Measurements from ENCODE around the gene OR2H1. TPM values are rescaled to one million over a fixed set of nuclear protein-coding genes. Genes with fewer than 3 reads are reported as not detected.

OR2H1 gene
- polyA plus RNA-seq, 3 donors, result not detected

DNA sequence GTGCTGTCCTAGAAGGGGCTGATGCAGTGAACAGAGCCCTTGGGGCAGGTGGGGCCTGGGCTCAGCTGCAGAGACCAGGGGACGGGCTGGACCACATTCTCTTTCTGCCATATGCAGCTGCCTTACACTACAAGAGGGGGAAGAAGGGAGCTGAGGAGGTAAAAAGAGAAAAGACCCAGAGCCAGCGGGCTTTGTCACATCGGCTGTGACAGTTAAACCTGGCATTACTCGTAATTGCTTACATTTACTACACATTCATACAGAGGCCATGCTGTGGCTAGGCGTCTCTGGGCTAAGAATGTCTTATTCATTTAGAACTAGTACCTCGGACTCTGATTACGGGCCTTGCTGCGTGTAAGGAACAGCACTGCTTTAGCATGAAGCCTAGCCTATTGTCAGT is 43.6 kb downstream of the OR2H1 start:
- Mint-ChIP-seq H3K4me1 (no peaks in the 10 kb centered on the region), H3K27me3 (ENCODE audit: low read depth in 3 of 3) (peaks cover 0 to 9% (median 2%) of the 10 kb centered on the region in 3 donors), H3K9me3 (peaks cover 0 to 1% (median 0%) of the 10 kb centered on the region in 7 donors), H3K4me3 (no peak overlapping the region), H3K36me3 (no peaks in the 10 kb centered on the region), H3K27ac (no peak overlapping the region)
- H3K27me3 ChIP-seq (ENCODE audit: control insufficient read depth in 2 of 2, insufficient read depth in 2 of 2, low read length in 2 of 2), result no peaks in the 10 kb centered on the region
- no peak overlapping the region for H3K27ac ChIP-seq (ENCODE audit: low read depth in 1 of 2, low read length in 2 of 2)
- no peaks in the 10 kb centered on the region for H3K9me3 ChIP-seq (replicated peaks in 1 of 2; ENCODE audit: control insufficient read depth in 1 of 2, insufficient read depth in 1 of 2, low read length in 2 of 2)
- H3K4me2 ChIP-seq (replicated peaks; ENCODE audit: extremely low read depth, low read length, poor library complexity, severe bottlenecking), result no peak overlapping the region
- DNase-seq, result no peak
- 100% methylated on average over 5 of the region's 8 CpGs for WGBS (ENCODE audit: insufficient coverage)
- no peaks in the 10 kb centered on the region for H3K36me3 ChIP-seq (replicated peaks in 1 of 2; ENCODE audit: control insufficient read depth in 1 of 2, insufficient read depth in 2 of 2, low read length in 2 of 2)
- intact Hi-C loops (cut with micrococcal nuclease), result no loop called here
- H3K4me1 ChIP-seq (ENCODE audit: control insufficient read depth in 1 of 2, insufficient read depth in 2 of 2, low read length in 2 of 2), result no peaks in the 10 kb centered on the region
- H4K20me1 ChIP-seq (ENCODE audit: insufficient read depth, low read length), result no peaks in the 10 kb centered on the region
- H3K4me3 ChIP-seq (replicated peaks in 1 of 3; ENCODE audit: low read depth in 2 of 3, low read length in 3 of 3), result no peak overlapping the region
- no peak overlapping the region for H2AFZ ChIP-seq (ENCODE audit: insufficient read depth, low read depth, low read length, poor library complexity, severe bottlenecking)
- TF ChIP-seq, protein P1, sequence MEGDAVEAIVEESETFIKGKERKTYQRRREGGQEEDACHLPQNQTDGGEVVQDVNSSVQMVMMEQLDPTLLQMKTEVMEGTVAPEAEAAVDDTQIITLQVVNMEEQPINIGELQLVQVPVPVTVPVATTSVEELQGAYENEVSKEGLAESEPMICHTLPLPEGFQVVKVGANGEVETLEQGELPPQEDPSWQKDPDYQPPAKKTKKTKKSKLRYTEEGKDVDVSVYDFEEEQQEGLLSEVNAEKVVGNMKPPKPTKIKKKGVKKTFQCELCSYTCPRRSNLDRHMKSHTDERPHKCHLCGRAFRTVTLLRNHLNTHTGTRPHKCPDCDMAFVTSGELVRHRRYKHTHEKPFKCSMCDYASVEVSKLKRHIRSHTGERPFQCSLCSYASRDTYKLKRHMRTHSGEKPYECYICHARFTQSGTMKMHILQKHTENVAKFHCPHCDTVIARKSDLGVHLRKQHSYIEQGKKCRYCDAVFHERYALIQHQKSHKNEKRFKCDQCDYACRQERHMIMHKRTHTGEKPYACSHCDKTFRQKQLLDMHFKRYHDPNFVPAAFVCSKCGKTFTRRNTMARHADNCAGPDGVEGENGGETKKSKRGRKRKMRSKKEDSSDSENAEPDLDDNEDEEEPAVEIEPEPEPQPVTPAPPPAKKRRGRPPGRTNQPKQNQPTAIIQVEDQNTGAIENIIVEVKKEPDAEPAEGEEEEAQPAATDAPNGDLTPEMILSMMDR (IDR thresholded peaks at IDR 0.05), result no peak
- no peak overlapping the region for H3K9ac ChIP-seq (ENCODE audit: insufficient read depth, low read length, poor library complexity, severe bottlenecking)
- no peaks in the 10 kb centered on the region for H3K79me2 ChIP-seq (ENCODE audit: insufficient read depth, low read length)

DNA sequence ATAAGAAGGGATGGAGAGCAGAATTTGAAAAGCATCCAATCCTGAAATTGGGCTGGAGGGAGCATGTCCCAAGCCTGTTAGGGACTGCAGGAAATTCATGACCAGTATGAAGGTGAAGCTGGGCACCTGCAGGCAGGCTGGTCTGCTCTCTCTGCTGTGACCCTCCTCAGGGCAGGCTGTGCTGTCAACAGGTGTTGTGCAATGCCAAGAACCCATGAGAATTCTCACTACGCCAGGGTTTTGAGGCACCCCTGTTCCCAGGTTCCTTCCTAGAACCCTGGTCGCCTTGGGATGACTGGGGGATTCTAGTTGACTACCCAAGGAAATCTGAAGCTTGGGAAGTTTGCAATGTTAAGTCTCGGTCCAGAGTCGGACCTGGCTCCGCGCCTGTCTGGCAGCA is 44.2 kb downstream of the OR2H1 start:
- peaks cover 0 to 9% (median 2%) of the 10 kb centered on the region in 3 donors for H3K27me3 Mint-ChIP-seq (ENCODE audit: low read depth in 3 of 3)
- peaks cover 0 to 1% (median 0%) of the 10 kb centered on the region in 7 donors for H3K9me3 Mint-ChIP-seq
- Histone ChIP-seq H3K27ac (ENCODE audit: low read depth in 1 of 2, low read length in 2 of 2) (no peak overlapping the region), H3K79me2 (ENCODE audit: insufficient read depth, low read length) (no peaks in the 10 kb centered on the region), H3K4me3 (replicated peaks in 1 of 3; ENCODE audit: low read depth in 2 of 3, low read length in 3 of 3) (no peak overlapping the region), H4K20me1 (ENCODE audit: insufficient read depth, low read length) (no peaks in the 10 kb centered on the region), H3K9ac (ENCODE audit: insufficient read depth, low read length, poor library complexity, severe bottlenecking) (no peak overlapping the region), H2AFZ (ENCODE audit: insufficient read depth, low read depth, low read length, poor library complexity, severe bottlenecking) (no peak overlapping the region), H3K4me2 (replicated peaks; ENCODE audit: extremely low read depth, low read length, poor library complexity, severe bottlenecking) (no peak overlapping the region), H3K9me3 (replicated peaks in 1 of 2; ENCODE audit: control insufficient read depth in 1 of 2, insufficient read depth in 1 of 2, low read length in 2 of 2) (no peaks in the 10 kb centered on the region), H3K4me1 (ENCODE audit: control insufficient read depth in 1 of 2, insufficient read depth in 2 of 2, low read length in 2 of 2) (no peaks in the 10 kb centered on the region), H3K36me3 (replicated peaks in 1 of 2; ENCODE audit: control insufficient read depth in 1 of 2, insufficient read depth in 2 of 2, low read length in 2 of 2) (no peaks in the 10 kb centered on the region), H3K27me3 (ENCODE audit: control insufficient read depth in 2 of 2, insufficient read depth in 2 of 2, low read length in 2 of 2) (no peaks in the 10 kb centered on the region)
- no peaks in the 10 kb centered on the region for H3K4me1 Mint-ChIP-seq
- no peak overlapping the region for H3K4me3 Mint-ChIP-seq
- H3K27ac Mint-ChIP-seq, result no peak overlapping the region
- 95% methylated on average over 5 of the region's 6 CpGs for WGBS (ENCODE audit: insufficient coverage)
- intact Hi-C loops (cut with micrococcal nuclease), result no loop called here
- TF ChIP-seq, protein P1 (IDR thresholded peaks at IDR 0.05), result no peak
- no peak for DNase-seq
- no peaks in the 10 kb centered on the region for H3K36me3 Mint-ChIP-seq
